ENCODE measurements around the gene FGD2.

- TF ChIP-seq, protein P1, sequence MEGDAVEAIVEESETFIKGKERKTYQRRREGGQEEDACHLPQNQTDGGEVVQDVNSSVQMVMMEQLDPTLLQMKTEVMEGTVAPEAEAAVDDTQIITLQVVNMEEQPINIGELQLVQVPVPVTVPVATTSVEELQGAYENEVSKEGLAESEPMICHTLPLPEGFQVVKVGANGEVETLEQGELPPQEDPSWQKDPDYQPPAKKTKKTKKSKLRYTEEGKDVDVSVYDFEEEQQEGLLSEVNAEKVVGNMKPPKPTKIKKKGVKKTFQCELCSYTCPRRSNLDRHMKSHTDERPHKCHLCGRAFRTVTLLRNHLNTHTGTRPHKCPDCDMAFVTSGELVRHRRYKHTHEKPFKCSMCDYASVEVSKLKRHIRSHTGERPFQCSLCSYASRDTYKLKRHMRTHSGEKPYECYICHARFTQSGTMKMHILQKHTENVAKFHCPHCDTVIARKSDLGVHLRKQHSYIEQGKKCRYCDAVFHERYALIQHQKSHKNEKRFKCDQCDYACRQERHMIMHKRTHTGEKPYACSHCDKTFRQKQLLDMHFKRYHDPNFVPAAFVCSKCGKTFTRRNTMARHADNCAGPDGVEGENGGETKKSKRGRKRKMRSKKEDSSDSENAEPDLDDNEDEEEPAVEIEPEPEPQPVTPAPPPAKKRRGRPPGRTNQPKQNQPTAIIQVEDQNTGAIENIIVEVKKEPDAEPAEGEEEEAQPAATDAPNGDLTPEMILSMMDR (IDR thresholded peaks at IDR 0.05; ENCODE audit: poor library complexity, severe bottlenecking) = no peak
- TF ChIP-seq EP300 (conservative IDR thresholded peaks at IDR 0.05; ENCODE audit: poor library complexity, severe bottlenecking) = no peak
- no peak for TF ChIP-seq POLR2AphosphoS5 (IDR thresholded peaks at IDR 0.05)
- TF ChIP-seq RAD21 (conservative IDR thresholded peaks at IDR 0.05) = no peak
- TF ChIP-seq, protein P2, sequence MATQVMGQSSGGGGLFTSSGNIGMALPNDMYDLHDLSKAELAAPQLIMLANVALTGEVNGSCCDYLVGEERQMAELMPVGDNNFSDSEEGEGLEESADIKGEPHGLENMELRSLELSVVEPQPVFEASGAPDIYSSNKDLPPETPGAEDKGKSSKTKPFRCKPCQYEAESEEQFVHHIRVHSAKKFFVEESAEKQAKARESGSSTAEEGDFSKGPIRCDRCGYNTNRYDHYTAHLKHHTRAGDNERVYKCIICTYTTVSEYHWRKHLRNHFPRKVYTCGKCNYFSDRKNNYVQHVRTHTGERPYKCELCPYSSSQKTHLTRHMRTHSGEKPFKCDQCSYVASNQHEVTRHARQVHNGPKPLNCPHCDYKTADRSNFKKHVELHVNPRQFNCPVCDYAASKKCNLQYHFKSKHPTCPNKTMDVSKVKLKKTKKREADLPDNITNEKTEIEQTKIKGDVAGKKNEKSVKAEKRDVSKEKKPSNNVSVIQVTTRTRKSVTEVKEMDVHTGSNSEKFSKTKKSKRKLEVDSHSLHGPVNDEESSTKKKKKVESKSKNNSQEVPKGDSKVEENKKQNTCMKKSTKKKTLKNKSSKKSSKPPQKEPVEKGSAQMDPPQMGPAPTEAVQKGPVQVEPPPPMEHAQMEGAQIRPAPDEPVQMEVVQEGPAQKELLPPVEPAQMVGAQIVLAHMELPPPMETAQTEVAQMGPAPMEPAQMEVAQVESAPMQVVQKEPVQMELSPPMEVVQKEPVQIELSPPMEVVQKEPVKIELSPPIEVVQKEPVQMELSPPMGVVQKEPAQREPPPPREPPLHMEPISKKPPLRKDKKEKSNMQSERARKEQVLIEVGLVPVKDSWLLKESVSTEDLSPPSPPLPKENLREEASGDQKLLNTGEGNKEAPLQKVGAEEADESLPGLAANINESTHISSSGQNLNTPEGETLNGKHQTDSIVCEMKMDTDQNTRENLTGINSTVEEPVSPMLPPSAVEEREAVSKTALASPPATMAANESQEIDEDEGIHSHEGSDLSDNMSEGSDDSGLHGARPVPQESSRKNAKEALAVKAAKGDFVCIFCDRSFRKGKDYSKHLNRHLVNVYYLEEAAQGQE (IDR thresholded peaks at IDR 0.05; ENCODE audit: borderline replicate concordance) = no peak
These were observed 42.6 kb upstream of the FGD2 start for GRCh38 chr6:36962874-36963273.

All from neural cell (in vitro differentiated cells).